Hematopoietic multipotent progenitor cell treated with erythropoietin and hydrocortisone succinate and interleukin-3 and kit ligand, for 6 days (in vitro differentiated cells): ENCODE data around the gene CAV2.

Experiments used
- DNase-seq: peaks from one replicate; pipeline ENCODE4 v3.0.0-alpha.2; 2015

Gene CAV2

DNA sequence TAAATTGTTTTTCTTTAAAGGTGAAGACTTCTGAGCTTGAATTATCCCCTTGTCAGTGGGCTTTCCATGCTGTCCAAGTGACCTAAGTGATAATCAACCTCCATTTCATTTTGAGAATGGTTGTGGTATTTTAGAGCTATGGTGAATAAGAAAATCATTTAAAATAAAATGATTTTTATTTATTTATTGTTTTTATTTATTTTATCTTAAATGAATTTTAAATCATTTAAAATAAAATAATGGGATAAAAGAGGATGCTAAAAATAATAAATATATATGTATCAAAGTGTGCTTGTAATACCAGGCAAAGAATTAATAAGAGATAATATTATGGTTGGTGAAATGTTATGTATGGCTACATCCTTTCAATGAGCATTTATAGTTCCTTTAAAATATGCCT lies 49.8 kb downstream of the CAV2 start:
- no peak for DNase-seq

- no peak for DNase-seq
Measured at GRCh38 chr7:116551692-116552091, 52.2 kb downstream of the CAV2 start.

- DNase-seq: no peak
Measured at GRCh38 chr7:116552602-116553001, 53.1 kb downstream of the CAV2 start.

DNA sequence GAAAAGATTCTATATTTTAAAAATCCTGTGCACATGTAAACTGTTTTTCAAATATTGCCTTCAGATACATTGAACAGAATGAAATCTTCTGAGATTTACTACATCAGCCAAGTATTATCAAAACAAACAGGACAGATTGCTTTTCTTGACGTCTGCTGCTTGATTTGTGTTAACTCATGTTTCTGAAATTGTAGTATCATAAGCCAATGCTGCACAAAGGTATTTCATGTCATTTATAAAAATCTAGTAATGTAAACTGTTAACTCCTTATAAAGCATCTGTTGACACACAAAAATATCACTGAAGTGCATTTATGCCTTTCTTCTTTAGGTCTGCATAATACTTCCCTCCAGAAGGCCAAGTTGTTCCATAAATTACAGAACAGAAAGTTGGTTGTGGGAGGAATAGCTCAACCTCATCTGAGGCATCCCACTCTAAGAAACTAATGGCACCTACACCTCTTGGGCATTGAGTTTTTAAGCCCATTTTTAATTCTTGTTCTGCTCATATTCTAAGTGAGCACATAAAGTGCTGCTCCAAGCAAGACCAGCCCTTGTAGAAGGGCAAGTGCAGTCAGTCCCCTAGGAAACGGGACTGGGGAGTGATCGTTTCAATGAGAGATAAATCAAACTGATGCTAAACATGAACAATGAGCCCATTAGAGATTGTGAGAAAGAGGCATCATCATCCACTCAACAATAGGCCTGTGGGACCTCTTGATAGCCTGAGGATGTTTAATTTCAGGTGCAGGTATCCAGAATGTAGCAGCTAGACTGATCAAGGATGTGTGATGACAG lies 53.8 kb downstream of the CAV2 start:
- no peak for DNase-seq

DNA sequence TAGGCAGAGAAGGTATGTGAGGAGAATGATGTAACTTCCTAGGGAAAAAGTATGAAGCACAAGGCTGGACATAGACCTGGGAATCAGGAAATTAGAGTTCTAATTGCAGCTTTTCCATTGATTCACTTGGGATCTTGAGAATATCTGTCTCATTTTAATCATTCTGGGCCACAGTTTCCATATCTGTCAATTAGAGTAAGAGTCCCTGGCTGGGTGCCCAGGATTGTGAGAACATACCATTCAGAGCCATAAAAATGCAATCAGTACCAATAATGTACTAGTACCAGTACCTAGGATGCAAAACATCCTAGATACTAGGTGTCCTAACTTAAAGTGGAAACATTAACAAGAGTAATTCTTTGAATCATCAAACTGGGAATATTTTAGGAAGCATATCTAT lies 54.9 kb downstream of the CAV2 start:
- DNase-seq: no peak

- DNase-seq: no peak
Measured at GRCh38 chr7:116554911-116555310, 55.4 kb downstream of the CAV2 start.

DNA sequence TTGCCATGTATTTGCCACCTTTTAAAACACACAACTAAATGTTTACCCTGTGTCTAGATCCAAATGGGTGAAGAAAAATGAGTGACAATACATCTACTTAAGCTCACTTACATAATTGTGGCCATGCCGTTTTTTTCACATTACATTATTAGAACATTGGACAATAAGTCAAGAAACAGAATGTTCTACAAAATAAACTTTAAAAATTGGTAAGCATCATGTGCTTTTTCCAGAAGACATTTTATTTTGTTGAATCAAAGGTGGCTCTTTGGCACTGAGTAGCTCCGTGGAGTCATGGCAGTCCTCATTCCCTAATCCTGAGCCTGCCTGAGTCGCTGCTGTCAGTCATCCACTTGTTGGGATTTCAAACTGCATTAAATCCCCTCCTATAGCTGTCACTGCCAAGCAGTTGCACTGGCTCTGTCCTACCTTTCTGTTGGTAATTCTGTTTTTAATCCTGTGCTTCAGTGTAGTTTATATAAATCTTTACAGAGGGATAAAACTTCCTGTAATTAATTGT lies 57.6 kb downstream of the CAV2 start:
- DNase-seq: no peak

- no peak for DNase-seq
Measured at GRCh38 chr7:116557901-116558300, 58.4 kb downstream of the CAV2 start.
